Lower leg skin (tissue), 3 donors: ENCODE data around the gene KLHL40.

Source experiments
- CTCF ChIP-seq, 3 donors: fragments of 450-650 bp; IDR thresholded peaks; one replicate each; pipeline ENCODE4 v1.5.1; 2016; ENCODE audit warnings: antibody characterized with exemption in 3 of 3, mild to moderate bottlenecking in 3 of 3, moderate library complexity in 2 of 3
- POLR2A ChIP-seq, 2 donors: fragments of 450-650 bp; IDR thresholded peaks; one replicate each; pipeline ENCODE4 v1.6.1; 2016 to 2017; ENCODE audit warnings: antibody characterized with exemption in 2 of 2, mild to moderate bottlenecking in 1 of 2, moderate library complexity in 1 of 2

GRCh38 chr3:42700366-42701288, 15.3 kb downstream of the KLHL40 start:
- TF ChIP-seq CTCF (IDR thresholded peaks at IDR 0.05) (no peak), POLR2A (IDR thresholded peaks at IDR 0.05) (no peak)
